Fibroblast of skin of scalp (primary cell): ENCODE results near the gene SMPD2.

Experiments used
- DNase-seq: peaks from one replicate; pipeline ENCODE4 v3.0.0-alpha.2; 2013

SMPD2 gene

DNA sequence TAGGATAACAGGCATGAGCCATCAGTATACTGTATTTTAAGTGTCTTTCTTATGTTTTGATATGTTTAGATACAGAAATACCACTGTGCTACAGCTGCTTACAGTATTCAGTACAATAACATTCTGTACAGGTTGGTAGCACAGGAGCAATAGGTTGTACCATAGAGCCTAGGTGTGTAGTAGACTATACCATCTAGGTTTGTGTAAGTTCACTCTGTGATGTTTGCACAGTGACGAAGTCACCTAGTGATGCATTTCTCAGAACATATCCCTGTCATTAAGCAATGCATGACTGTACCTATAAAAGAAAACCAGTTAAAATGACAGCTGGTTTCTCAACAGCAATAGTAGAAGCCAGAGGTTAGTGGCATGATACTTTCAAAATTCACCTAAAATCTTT, 45.5 kb downstream of the SMPD2 start:
- DNase-seq, result no peak

DNA sequence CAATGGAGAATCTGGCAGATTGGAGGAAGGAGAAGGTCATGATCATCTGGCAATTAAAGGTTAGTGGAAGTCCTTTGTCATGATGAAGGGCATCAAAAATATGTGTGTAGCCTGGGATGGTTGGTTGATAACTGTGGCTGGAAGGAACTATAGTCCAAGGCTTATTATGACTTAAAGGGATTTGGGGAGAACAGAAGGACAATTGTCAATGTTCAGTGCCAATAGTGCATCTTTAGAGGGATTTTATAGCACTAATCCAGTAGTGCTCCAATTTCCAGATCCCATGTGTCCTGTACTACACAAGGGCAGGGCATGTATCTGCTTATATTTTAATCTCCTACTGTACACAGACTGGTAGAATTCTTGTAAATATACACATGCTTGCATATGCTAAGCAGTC, 47.5 kb downstream of the SMPD2 start:
- no peak for DNase-seq

DNA sequence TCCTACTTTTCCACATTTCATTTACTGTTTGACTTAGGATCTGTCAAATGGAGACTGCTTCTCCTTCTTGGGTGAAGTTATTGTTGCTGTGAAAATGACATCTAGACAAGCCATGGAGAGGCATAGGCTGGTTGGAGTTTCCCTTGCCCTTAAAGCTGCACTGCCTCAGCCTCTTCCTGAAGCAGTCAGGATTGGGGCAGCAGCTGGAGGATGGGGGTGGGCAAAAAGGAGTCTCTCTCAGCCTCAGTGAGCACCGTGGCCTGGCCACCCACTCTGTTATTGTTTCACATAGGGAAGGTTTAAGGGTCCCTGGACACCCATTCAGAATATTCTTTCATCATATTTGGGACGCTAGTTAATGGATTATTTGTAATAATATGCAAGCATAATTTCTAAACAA, 50.2 kb downstream of the SMPD2 start:
- DNase-seq, result no peak

DNA sequence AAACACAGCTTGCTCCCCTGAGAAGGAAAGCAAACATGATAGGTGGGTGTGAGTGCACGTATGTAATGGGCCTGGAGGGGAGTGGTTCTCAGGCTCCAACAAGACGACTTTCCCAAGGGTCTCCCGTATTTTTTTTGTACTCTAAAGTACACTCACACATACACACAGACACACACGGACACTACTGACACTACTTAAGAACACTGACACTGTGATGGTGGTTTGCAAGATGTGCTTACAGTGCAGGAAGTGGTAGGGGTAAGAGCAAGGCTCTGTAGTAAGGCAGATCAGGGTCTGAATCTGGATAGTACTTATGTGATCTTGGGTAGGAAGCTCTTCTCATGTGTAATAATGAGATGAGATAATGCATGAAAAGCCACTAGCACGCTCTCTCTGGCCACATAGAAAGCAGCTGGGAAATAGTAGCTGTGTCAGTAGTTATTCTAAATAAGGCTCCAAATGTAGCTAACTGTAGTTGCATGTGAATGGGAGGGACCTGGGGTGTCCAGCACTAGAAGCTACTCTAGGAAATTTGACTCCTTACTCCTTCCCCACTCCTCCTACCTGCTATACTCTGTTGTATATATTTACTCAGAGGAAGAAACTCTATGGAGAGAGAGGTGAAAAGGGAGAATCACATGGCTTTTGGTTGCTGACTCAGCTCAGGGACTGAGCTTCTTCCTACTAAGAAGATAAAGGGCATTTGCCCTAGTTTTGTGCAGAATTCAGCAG, 50.8 kb downstream of the SMPD2 start:
- DNase-seq, result no peak
